ENCODE results near the gene HPX.
A peak's percentile ranks its signal among the peaks of the same experiment; 100 is the strongest.

HPX gene

GRCh38 chr11:6440906-6441358, at the start of gene HPX:
HPX (minus strand) TSS chr11:6440987; CDS start chr11:6440963, 24 bp downstream.
- DNase-seq (ENCODE audit: low spot score), result no peak

GRCh38 chr11:6489306-6489705, 48.5 kb upstream of the HPX start:
- DNase-seq (ENCODE audit: low spot score), result no peak

GRCh38 chr11:6488821-6489220, 48.0 kb upstream of the HPX start:
- DNase-seq (ENCODE audit: low spot score), result no peak

- no peak for DNase-seq (ENCODE audit: low spot score)
Observed at GRCh38 chr11:6488342-6488741, 47.6 kb upstream of the HPX start.

GRCh38 chr11:6486938-6487337, 46.2 kb upstream of the HPX start:
- DNase-seq (ENCODE audit: low spot score), result no peak

- DNase-seq (ENCODE audit: low spot score), result no peak
Observed at GRCh38 chr11:6486256-6486655, 45.5 kb upstream of the HPX start.

GRCh38 chr11:6485661-6486060, 44.9 kb upstream of the HPX start:
- DNase-seq (ENCODE audit: low spot score), result no peak

- no peak for DNase-seq (ENCODE audit: low spot score)
Observed at GRCh38 chr11:6483015-6483414, 42.2 kb upstream of the HPX start.

- no peak for DNase-seq (ENCODE audit: low spot score)
Observed at GRCh38 chr11:6482441-6482840, 41.7 kb upstream of the HPX start.

- no peak for DNase-seq (ENCODE audit: low spot score)
Observed at GRCh38 chr11:6481924-6482275, 41.1 kb upstream of the HPX start.

GRCh38 chr11:6481012-6481923, 40.5 kb upstream of the HPX start, which contains the start of the genes ARFIP2 and TIMM10B:
ARFIP2 (minus strand) TSS chr11:6481331; CDS start chr11:6480421, 910 bp downstream.
TIMM10B (plus strand) TSS chr11:6481501; CDS start chr11:6481517, 16 bp downstream.
- DNase-seq (ENCODE audit: low spot score), result peak; percentile 99

GRCh38 chr11:6480299-6480914, 39.6 kb upstream of the HPX start:
- peak; percentile 27 for DNase-seq (ENCODE audit: low spot score)

- no peak for DNase-seq (ENCODE audit: low spot score)
Observed at GRCh38 chr11:6476571-6476970, 35.8 kb upstream of the HPX start.

GRCh38 chr11:6475936-6476335, 35.1 kb upstream of the HPX start:
- DNase-seq (ENCODE audit: low spot score), result no peak

GRCh38 chr11:6474806-6475500, 34.2 kb upstream of the HPX start:
- peak; percentile 24 for DNase-seq (ENCODE audit: low spot score)

GRCh38 chr11:6474413-6474792, 33.6 kb upstream of the HPX start:
- DNase-seq (ENCODE audit: low spot score), result no peak

- peak; percentile 97 for DNase-seq (ENCODE audit: low spot score)
Observed at GRCh38 chr11:6473451-6474412, 32.9 kb upstream of the HPX start, which contains the start of gene TRIM3. TRIM3 (minus strand) TSS chr11:6473941; CDS start chr11:6465695, 8,246 bp downstream.

- DNase-seq (ENCODE audit: low spot score), result no peak
Observed at GRCh38 chr11:6472934-6473333, 32.1 kb upstream of the HPX start.

- DNase-seq (ENCODE audit: low spot score), result no peak
Observed at GRCh38 chr11:6469599-6469998, 28.8 kb upstream of the HPX start.

- DNase-seq (ENCODE audit: low spot score), result peak; percentile 92
Observed at GRCh38 chr11:6468712-6469495, 28.1 kb upstream of the HPX start.

- no peak for DNase-seq (ENCODE audit: low spot score)
Observed at GRCh38 chr11:6459099-6459450, 18.3 kb upstream of the HPX start.

Measured in hepatic stellate cell (primary cell).